Keratinocyte (primary cell): ENCODE measurements around the gene SPTSSA. TPM values are rescaled to one million over a fixed set of nuclear protein-coding genes. Genes with fewer than 3 reads are reported as not detected.

Source experiments
- DNase-seq: peaks from one replicate; pipeline ENCODE4 v3.0.0-alpha.2; 2011; ENCODE audit warnings: low read depth, missing footprints, low spot score
- FAIRE-seq: peaks from 2 replicates; lab custom pipeline; 2011; peaks lifted over from hg19 to GRCh38; lab: Jason Lieb, UNC
- H2AFZ ChIP-seq: 2 replicates; pipeline ENCODE4 v1.6.0; 2012; ENCODE audit warnings: low read length, control low read depth, inconsistent platforms; ENCODE audit not compliant: control insufficient read depth
- H3K27ac ChIP-seq: 2 replicates; pipeline ENCODE4 v1.5.1; 2011; ENCODE audit warnings: low read length; ENCODE audit not compliant: control insufficient read depth, insufficient read depth
- H3K27me3 ChIP-seq: 3 replicates; pipeline ENCODE4 v1.6.0; 2011; ENCODE audit warnings: low read length; ENCODE audit not compliant: control insufficient read depth, insufficient read depth; ENCODE audit errors: extremely low read depth
- H3K36me3 ChIP-seq, 2 experiments: 2 replicates in 1 of 2; 3 replicates in 1 of 2; pipeline ENCODE4 v1.5.1; 2011; ENCODE audit warnings: low read length in 2 of 2, mild to moderate bottlenecking in 1 of 2; ENCODE audit not compliant: control insufficient read depth in 2 of 2, insufficient read depth in 2 of 2; ENCODE audit errors: extremely low read depth in 1 of 2
- H3K4me1 ChIP-seq: 3 replicates; pipeline ENCODE4 v1.5.1; 2011; ENCODE audit warnings: low read length; ENCODE audit not compliant: control insufficient read depth, insufficient read depth; ENCODE audit errors: extremely low read depth
- H3K4me2 ChIP-seq: 3 replicates; pipeline ENCODE4 v1.6.0; 2011; ENCODE audit warnings: low read depth, low read length; ENCODE audit not compliant: control insufficient read depth, insufficient read depth; ENCODE audit errors: extremely low read depth
- H3K4me3 ChIP-seq, 3 experiments: fragments of 200-600 bp in 1 of 3; sonication (generic) in 1 of 3; 2 replicates in 2 of 3; 3 replicates in 1 of 3; pipeline ENCODE4 v1.5.1; 2011 to 2016; ENCODE audit warnings: low read length in 3 of 3, mild to moderate bottlenecking in 3 of 3, control low read depth in 2 of 3, inconsistent platforms in 1 of 3, low read depth in 1 of 3, mixed read lengths in 1 of 3, mixed run types in 1 of 3, moderate library complexity in 1 of 3; ENCODE audit not compliant: control insufficient read depth in 2 of 3, insufficient read depth in 2 of 3; ENCODE audit errors: extremely low read depth in 1 of 3
- H3K79me2 ChIP-seq: 2 replicates; pipeline ENCODE4 v1.6.0; 2012; ENCODE audit warnings: low read length; ENCODE audit not compliant: control insufficient read depth, insufficient read depth
- H3K9ac ChIP-seq: 3 replicates; pipeline ENCODE4 v1.6.0; 2011; ENCODE audit warnings: low read length; ENCODE audit not compliant: control insufficient read depth, insufficient read depth; ENCODE audit errors: extremely low read depth
- H3K9me1 ChIP-seq: 3 replicates; pipeline ENCODE4 v1.6.0; 2011; ENCODE audit warnings: low read length; ENCODE audit not compliant: control insufficient read depth, insufficient read depth; ENCODE audit errors: extremely low read depth
- H3K9me3 ChIP-seq: 2 replicates; pipeline ENCODE4 v1.5.1; 2012; ENCODE audit warnings: low read depth, low read length; ENCODE audit not compliant: control insufficient read depth
- H4K20me1 ChIP-seq: 3 replicates; pipeline ENCODE4 v1.6.0; 2011; ENCODE audit warnings: low read length; ENCODE audit not compliant: control insufficient read depth, insufficient read depth; ENCODE audit errors: extremely low read depth
- CTCF ChIP-seq, 3 experiments: IDR thresholded peaks in 1 of 3; conservative IDR thresholded peaks in 1 of 3; optimal IDR thresholded peaks in 1 of 3; 2 replicates in 2 of 3; 3 replicates in 1 of 3; pipeline versions ENCODE3 to v1.5.1; 2011; ENCODE audit warnings: low read length in 3 of 3, mild to moderate bottlenecking in 3 of 3, moderate library complexity in 2 of 3, control low read depth in 1 of 3, inconsistent platforms in 1 of 3; ENCODE audit not compliant: insufficient read depth in 2 of 3; ENCODE audit errors: extremely low read depth in 1 of 3
- EZH2 ChIP-seq: IDR thresholded peaks from one replicate; pipeline ENCODE4 v1.6.1; 2012; ENCODE audit warnings: inconsistent platforms, mild to moderate bottlenecking, low read length, moderate library complexity
- dilution Hi-C: fragments of 300-500 bp; cut with MboI; formaldehyde crosslinking; loops from one replicate; pipeline ENCODE4 v1.7.0; 2020; ENCODE audit warnings: low sequenced_read_pairs; ENCODE audit not compliant: extremely low pct_ligation_motif_present
- polyA plus RNA-seq, 5 experiments: library from polyadenylated mRNA; depleted of rRNA in 3 of 5; stranded (reverse) in 3 of 5; stranded (forward) in 1 of 5; unstranded in 1 of 5; fragments of >200 nt; gene quantifications; 1 replicate in 1 of 5; 2 replicates in 3 of 5; 3 replicates in 1 of 5; pipeline versions ENCODE4 v1.2.1 to v1.2.3, GENCODE V29; 2011 to 2012; ENCODE audit warnings: missing spikeins in 2 of 5, low read depth in 1 of 5, low replicate concordance in 1 of 5

Gene SPTSSA
- polyA plus RNA-seq, 1 donor (not counting 4 experiments of a cell fraction or from before 2014, with no cell fraction given): 43.9 TPM

DNA sequence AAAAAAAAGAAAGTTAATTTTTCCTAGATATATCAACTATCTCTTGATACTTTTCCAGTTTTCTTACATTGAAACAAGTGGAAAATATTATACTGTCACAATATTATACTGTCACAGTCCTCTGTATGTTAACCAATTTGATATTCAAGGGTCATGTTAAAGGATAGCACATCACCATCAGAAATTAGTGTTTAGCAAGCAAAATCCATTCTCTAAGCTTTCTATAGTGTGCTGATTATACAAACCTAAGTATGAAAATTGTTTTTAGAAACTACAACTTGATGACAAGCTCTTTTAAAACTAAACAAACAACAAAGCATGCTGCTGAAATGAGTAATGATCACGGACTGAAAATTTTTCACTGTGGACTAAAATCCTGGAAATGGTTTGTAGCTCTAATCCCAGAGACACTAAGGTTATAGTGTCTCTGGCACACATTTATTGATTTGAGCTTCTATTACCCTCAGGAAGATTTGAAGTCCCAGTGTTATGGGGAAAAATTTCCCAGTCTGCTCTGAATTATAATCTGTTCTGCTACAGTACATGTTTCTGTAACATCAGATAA is 9.7 kb downstream of the SPTSSA start:
- TF ChIP-seq EZH2 (no peak), CTCF (optimal IDR thresholded peaks at IDR 0.05 in 1 of 3, IDR thresholded peaks at IDR 0.05 in 1 of 3, conservative IDR thresholded peaks at IDR 0.05 in 1 of 3; ENCODE audit: extremely low read depth in 1 of 3, insufficient read depth in 2 of 3, low read length in 3 of 3) (no peak)
- no peaks in the 10 kb centered on the region for H3K9me1 ChIP-seq
- H3K27ac ChIP-seq: no peak overlapping the region
- peaks cover 4 to 13% of the 10 kb centered on the region in 2 experiments for H3K36me3 ChIP-seq
- dilution Hi-C loops: no loop called here
- H2AFZ ChIP-seq: no peak overlapping the region
- H3K9ac ChIP-seq: no peak overlapping the region
- no peaks in the 10 kb centered on the region for H3K27me3 ChIP-seq
- DNase-seq (no peak), FAIRE-seq (no peak)
- no peaks in the 10 kb centered on the region for H3K9me3 ChIP-seq
- no peak overlapping the region for H3K4me3 ChIP-seq
- H3K79me2 ChIP-seq: peaks cover 73% of the 10 kb centered on the region
- H3K4me2 ChIP-seq: no peak overlapping the region
- no peaks in the 10 kb centered on the region for H4K20me1 ChIP-seq
- H3K4me1 ChIP-seq: no peaks in the 10 kb centered on the region

DNA sequence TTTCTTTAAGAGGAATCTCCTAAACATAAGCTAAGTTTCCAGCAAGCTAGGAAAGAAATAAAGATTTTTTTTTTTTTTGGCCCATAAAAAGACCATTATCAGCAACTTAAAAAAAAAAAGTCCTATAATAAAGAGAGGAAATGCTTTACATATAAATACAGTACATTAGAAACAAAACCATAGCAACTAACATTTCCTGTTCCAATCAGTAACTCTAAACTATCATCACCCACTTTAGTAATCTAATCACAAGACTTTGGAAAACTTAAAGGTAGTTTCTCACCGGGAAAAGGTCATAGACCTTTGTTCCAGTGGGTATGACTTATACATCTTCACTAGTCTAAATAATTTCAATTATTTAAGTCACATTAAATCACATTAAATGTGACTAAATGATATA is 11.1 kb downstream of the SPTSSA start:
- H3K4me1 ChIP-seq: no peaks in the 10 kb centered on the region
- no peaks in the 10 kb centered on the region for H3K9me1 ChIP-seq
- no peaks in the 10 kb centered on the region for H3K9me3 ChIP-seq
- H3K79me2 ChIP-seq: peaks cover 76% of the 10 kb centered on the region
- no peak overlapping the region for H3K27ac ChIP-seq
- H3K9ac ChIP-seq: no peak overlapping the region
- no peak for DNase-seq
- dilution Hi-C loops: no loop called here
- no peaks in the 10 kb centered on the region for H3K27me3 ChIP-seq
- H4K20me1 ChIP-seq: no peaks in the 10 kb centered on the region
- H3K4me3 ChIP-seq: no peak overlapping the region
- TF ChIP-seq CTCF (optimal IDR thresholded peaks at IDR 0.05 in 1 of 3, IDR thresholded peaks at IDR 0.05 in 1 of 3, conservative IDR thresholded peaks at IDR 0.05 in 1 of 3; ENCODE audit: extremely low read depth in 1 of 3, insufficient read depth in 2 of 3, low read length in 3 of 3): no peak
- TF ChIP-seq EZH2: no peak
- peaks cover 5 to 13% of the 10 kb centered on the region in 2 experiments for H3K36me3 ChIP-seq
- no peak overlapping the region for H2AFZ ChIP-seq
- FAIRE-seq: no peak
- H3K4me2 ChIP-seq: no peak overlapping the region
